Right lobe of liver (tissue), 4 donors: ENCODE results near the gene RBM33.
"Not testable (repeated sequence)": the region's sequence is repeated elsewhere in the genome, so short reads cannot be mapped to it uniquely, and the experiment has no call there.

Source experiments
- POLR2A ChIP-seq: fragments of 450-650 bp; IDR thresholded peaks from one replicate; pipeline ENCODE4 v1.6.1; 2017; ENCODE audit warnings: antibody characterized with exemption, mild to moderate bottlenecking
- TF ChIP-seq, protein P1 (sequence below), 4 donors: fragments of 200-600 bp in 3 of 4; fragments of 450-650 bp in 1 of 4; IDR thresholded peaks; one replicate each; pipeline versions ENCODE4 v1.5.1 to v1.8.0; 2016 to 2022; ENCODE audit warnings: antibody characterized with exemption in 4 of 4, mild to moderate bottlenecking in 2 of 4
- donor health status: DM: no; HTN: no; CAD: no.
- donor health status: DM: no; HTN: no; CAD: no.
- donor health status: DM: no; HTN: yes; CAD: no.

- TF ChIP-seq, protein P1, sequence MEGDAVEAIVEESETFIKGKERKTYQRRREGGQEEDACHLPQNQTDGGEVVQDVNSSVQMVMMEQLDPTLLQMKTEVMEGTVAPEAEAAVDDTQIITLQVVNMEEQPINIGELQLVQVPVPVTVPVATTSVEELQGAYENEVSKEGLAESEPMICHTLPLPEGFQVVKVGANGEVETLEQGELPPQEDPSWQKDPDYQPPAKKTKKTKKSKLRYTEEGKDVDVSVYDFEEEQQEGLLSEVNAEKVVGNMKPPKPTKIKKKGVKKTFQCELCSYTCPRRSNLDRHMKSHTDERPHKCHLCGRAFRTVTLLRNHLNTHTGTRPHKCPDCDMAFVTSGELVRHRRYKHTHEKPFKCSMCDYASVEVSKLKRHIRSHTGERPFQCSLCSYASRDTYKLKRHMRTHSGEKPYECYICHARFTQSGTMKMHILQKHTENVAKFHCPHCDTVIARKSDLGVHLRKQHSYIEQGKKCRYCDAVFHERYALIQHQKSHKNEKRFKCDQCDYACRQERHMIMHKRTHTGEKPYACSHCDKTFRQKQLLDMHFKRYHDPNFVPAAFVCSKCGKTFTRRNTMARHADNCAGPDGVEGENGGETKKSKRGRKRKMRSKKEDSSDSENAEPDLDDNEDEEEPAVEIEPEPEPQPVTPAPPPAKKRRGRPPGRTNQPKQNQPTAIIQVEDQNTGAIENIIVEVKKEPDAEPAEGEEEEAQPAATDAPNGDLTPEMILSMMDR (IDR thresholded peaks at IDR 0.05): not testable (repeated sequence)
- TF ChIP-seq POLR2A: not testable (repeated sequence)
Measured at GRCh38 chr7:155688237-155688636, 43.8 kb downstream of the RBM33 start.
